Sigmoid colon (tissue), 7 donors: ENCODE measurements around the gene STARD13. TPM values are rescaled to one million over a fixed set of nuclear protein-coding genes. Genes with fewer than 3 reads are reported as not detected.

ENCODE experiments used
- DNase-seq: peaks from one replicate; pipeline ENCODE4 v3.0.0-alpha.2; 2019
- H3K27ac ChIP-seq, 4 donors: fragments of 200-600 bp; sonication (generic); one replicate each; pipeline ENCODE4 v1.5.1; 2016 to 2019; ENCODE audit warnings: mild to moderate bottlenecking in 1 of 4
- H3K27me3 ChIP-seq, 3 donors: fragments of 200-600 bp; sonication (generic); one replicate each; pipeline ENCODE4 v1.5.1; 2019; ENCODE audit warnings: mild to moderate bottlenecking in 1 of 3
- H3K36me3 ChIP-seq, 4 donors: fragments of 200-600 bp; sonication (generic); one replicate each; pipeline ENCODE4 v1.5.1; 2016 to 2019
- H3K4me1 ChIP-seq, 4 donors: fragments of 200-600 bp; sonication (generic); one replicate each; pipeline ENCODE4 v1.5.1; 2017 to 2019
- H3K4me3 ChIP-seq, 4 donors: fragments of 200-600 bp; sonication (generic); one replicate each; pipeline ENCODE4 v1.5.1; 2017 to 2019; ENCODE audit warnings: mild to moderate bottlenecking in 2 of 4, moderate library complexity in 1 of 4
- H3K9me3 ChIP-seq, 4 donors: fragments of 200-600 bp in 3 of 4; sonication (generic) in 3 of 4; one replicate each; pipeline versions ENCODE4 v1.5.1 to v1.6.1; 2013 to 2019
- CTCF ChIP-seq, 4 experiments: fragments of 450-650 bp in 3 of 4; fragments of 200-600 bp in 1 of 4; IDR thresholded peaks; one replicate each; pipeline ENCODE4 v1.5.1; 2016 to 2019; ENCODE audit warnings: antibody characterized with exemption in 4 of 4, mild to moderate bottlenecking in 3 of 4, moderate library complexity in 2 of 4
- EP300 ChIP-seq, 4 donors: sonication (generic); formaldehyde crosslinking; IDR thresholded peaks; one replicate each; pipeline ENCODE4 v1.6.1; 2017; ENCODE audit warnings: antibody characterized with exemption in 4 of 4
- POLR2A ChIP-seq, 2 donors: fragments of 450-650 bp; IDR thresholded peaks; one replicate each; pipeline ENCODE4 v1.6.1; 2016; ENCODE audit warnings: antibody characterized with exemption in 2 of 2, mild to moderate bottlenecking in 2 of 2, moderate library complexity in 2 of 2
- POLR2AphosphoS5 ChIP-seq, 4 donors: sonication (generic); formaldehyde crosslinking; IDR thresholded peaks; one replicate each; pipeline ENCODE4 v1.6.1; 2017; ENCODE audit warnings: antibody characterized with exemption in 4 of 4
- WGBS, 2 donors: extraction: QIAGEN DNeasy Blood & Tissue Kit; methylation state at CpG; one replicate each; pipeline ENCODE4 v1.1.7; 2013; 5-methylcytosine and 5-hydroxymethylcytosine counted together
- intact Hi-C: fragments of 100-400 bp; cut with DNase I; formaldehyde crosslinking; loops from one replicate; pipeline ENCODE4 v1.15.1; 2023
- polyA plus RNA-seq, 3 donors: library from polyadenylated mRNA; stranded (reverse); fragments of 200-250 nt; gene quantifications; one replicate each; pipeline ENCODE4 v1.2.3, GENCODE V29; 2013
- total RNA-seq, 4 donors: library from RNA; depleted of rRNA; stranded (reverse); fragments of >200 nt; gene quantifications; one replicate each; pipeline ENCODE4 v1.1.0, GENCODE V29; 2016
- donor health status: healthy with polysubstance abuse.
- donor health status: Bipolar disorder and iron deficiency.
- donor health status: healthy.

Gene STARD13
- total and polyA plus RNA-seq, 7 donors: 3.7 to 102 (median 66.7) TPM

GRCh38 chr13:33092073-33092987 lies 193.2 kb downstream of the STARD13 start:
- no peak for TF ChIP-seq EP300 (IDR thresholded peaks at IDR 0.05)
- intact Hi-C loops: no loop called here
- peak overlapping the region in 3 of 4 donors; percentile 76 to 77 (median 76) for H3K27ac ChIP-seq
- H3K4me1 ChIP-seq: peaks cover 0 to 51% (median 36%) of the 10 kb centered on the region in 4 donors
- WGBS, 2 donors: 87% methylated on average over 11 of the region's 11 CpGs
- H3K36me3 ChIP-seq: no peaks in the 10 kb centered on the region
- H3K4me3 ChIP-seq: no peak overlapping the region
- no peaks in the 10 kb centered on the region for H3K27me3 ChIP-seq
- no peaks in the 10 kb centered on the region for H3K9me3 ChIP-seq
- DNase-seq: no peak

- 95 to 98% methylated on average over 5 of the region's 5 CpGs for WGBS, 2 donors
- Histone ChIP-seq H3K27me3 (no peaks in the 10 kb centered on the region), H3K9me3 (no peaks in the 10 kb centered on the region), H3K4me3 (no peak overlapping the region), H3K36me3 (no peaks in the 10 kb centered on the region), H3K4me1 (peaks cover 0 to 51% (median 36%) of the 10 kb centered on the region in 4 donors), H3K27ac (peak overlapping the region in 3 of 4 donors; percentile 76 to 77 (median 76))
- DNase-seq: no peak
- peak in 1 of 4 donors; percentile 11 for TF ChIP-seq POLR2AphosphoS5 (IDR thresholded peaks at IDR 0.05)
- no peak for TF ChIP-seq POLR2A (IDR thresholded peaks at IDR 0.05)
- intact Hi-C loops: no loop called here
Observed at GRCh38 chr13:33091415-33091774, 194.2 kb downstream of the STARD13 start.

GRCh38 chr13:33090755-33091414 lies 194.7 kb downstream of the STARD13 start:
- no peak for TF ChIP-seq CTCF (IDR thresholded peaks at IDR 0.05)
- TF ChIP-seq EP300 (IDR thresholded peaks at IDR 0.05): peak in 3 of 4 donors; percentile 3 to 73 (median 44)
- no peak for TF ChIP-seq POLR2A (IDR thresholded peaks at IDR 0.05)
- TF ChIP-seq POLR2AphosphoS5 (IDR thresholded peaks at IDR 0.05): peak; percentile 22 to 79 (median 64)
- H3K27me3 ChIP-seq: no peaks in the 10 kb centered on the region
- WGBS, 2 donors: 67 to 70% methylated on average over 4 of the region's 4 CpGs
- intact Hi-C loops: no loop called here
- DNase-seq: no peak
- H3K9me3 ChIP-seq: no peaks in the 10 kb centered on the region
- no peak overlapping the region for H3K4me3 ChIP-seq
- H3K27ac ChIP-seq: peak overlapping the region in 3 of 4 donors; percentile 76 to 77 (median 76)
- H3K36me3 ChIP-seq: no peaks in the 10 kb centered on the region
- H3K4me1 ChIP-seq: peaks cover 0 to 51% (median 36%) of the 10 kb centered on the region in 4 donors

GRCh38 chr13:33089311-33089710 lies 196.2 kb downstream of the STARD13 start:
- Histone ChIP-seq H3K27ac (peak overlapping the region in 3 of 4 donors; percentile 76 to 77 (median 76)), H3K9me3 (no peaks in the 10 kb centered on the region), H3K36me3 (no peaks in the 10 kb centered on the region), H3K27me3 (no peaks in the 10 kb centered on the region), H3K4me1 (peaks cover 0 to 51% (median 36%) of the 10 kb centered on the region in 4 donors), H3K4me3 (no peak overlapping the region)
- no peak for TF ChIP-seq POLR2A (IDR thresholded peaks at IDR 0.05)
- TF ChIP-seq POLR2AphosphoS5 (IDR thresholded peaks at IDR 0.05): no peak
- TF ChIP-seq CTCF (IDR thresholded peaks at IDR 0.05): no peak
- TF ChIP-seq EP300 (IDR thresholded peaks at IDR 0.05): no peak
- intact Hi-C loops: no loop called here
- DNase-seq: no peak
- 97 to 99% methylated on average over 3 of the region's 3 CpGs for WGBS, 2 donors

GRCh38 chr13:33087790-33088189 lies 197.8 kb downstream of the STARD13 start:
- WGBS, 2 donors: 17 to 55% methylated on average over 3 of the region's 3 CpGs
- Histone ChIP-seq H3K27ac (no peak overlapping the region), H3K27me3 (no peaks in the 10 kb centered on the region), H3K4me3 (no peak overlapping the region), H3K4me1 (peaks cover 0 to 51% (median 36%) of the 10 kb centered on the region in 4 donors), H3K36me3 (no peaks in the 10 kb centered on the region), H3K9me3 (no peaks in the 10 kb centered on the region)
- intact Hi-C loops: no loop called here
- no peak for DNase-seq
- TF ChIP-seq POLR2A (IDR thresholded peaks at IDR 0.05) (no peak), POLR2AphosphoS5 (IDR thresholded peaks at IDR 0.05) (no peak)

- intact Hi-C loops: no loop called here
- no peak overlapping the region for H3K27ac ChIP-seq
- 70 to 84% methylated on average over 9 of the region's 9 CpGs for WGBS, 2 donors
Observed at GRCh38 chr13:33087091-33087490, 198.5 kb downstream of the STARD13 start.

More at GRCh38 chr13:33087091-33087490, 198.5 kb downstream of the STARD13 start:
- DNase-seq: no peak
- Histone ChIP-seq H3K4me1 (peaks cover 0 to 46% (median 35%) of the 10 kb centered on the region in 4 donors), H3K27me3 (no peaks in the 10 kb centered on the region), H3K9me3 (no peaks in the 10 kb centered on the region), H3K36me3 (no peaks in the 10 kb centered on the region), H3K4me3 (no peak overlapping the region)
- TF ChIP-seq POLR2A (IDR thresholded peaks at IDR 0.05) (no peak), CTCF (IDR thresholded peaks at IDR 0.05) (no peak), POLR2AphosphoS5 (IDR thresholded peaks at IDR 0.05) (no peak), EP300 (IDR thresholded peaks at IDR 0.05) (no peak)
